Midbrain (tissue), 1 donor: ENCODE results near the gene LONP1.
"Not testable (repeated sequence)": the region's sequence is repeated elsewhere in the genome, so short reads cannot be mapped to it uniquely, and the experiment has no call there.

Source experiments
- DNase-seq: peaks from one replicate; lab custom pipeline; 2025; lab: John Stamatoyannopoulos, UW

LONP1 gene

DNA sequence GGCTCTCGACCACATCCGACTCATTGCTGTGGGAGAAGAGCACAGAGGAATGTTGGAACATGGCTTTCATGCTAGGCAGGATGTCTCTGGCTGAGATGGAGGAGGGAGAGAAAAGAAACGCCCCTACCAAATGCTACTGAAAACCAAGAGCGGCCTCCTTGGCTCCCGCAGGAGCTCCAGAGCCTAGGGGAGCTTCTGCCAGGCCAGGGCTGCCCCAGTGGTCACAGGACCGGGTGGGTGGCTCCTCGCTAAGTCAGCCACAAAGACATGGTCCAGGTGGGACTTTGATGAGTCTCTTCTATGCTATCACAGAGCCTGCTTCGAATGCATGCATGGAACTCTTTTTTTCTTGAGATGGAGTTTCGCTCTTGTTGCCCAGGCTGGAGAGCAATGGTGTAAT lies 6.7 kb downstream of the LONP1 start:
- no peak for DNase-seq

DNA sequence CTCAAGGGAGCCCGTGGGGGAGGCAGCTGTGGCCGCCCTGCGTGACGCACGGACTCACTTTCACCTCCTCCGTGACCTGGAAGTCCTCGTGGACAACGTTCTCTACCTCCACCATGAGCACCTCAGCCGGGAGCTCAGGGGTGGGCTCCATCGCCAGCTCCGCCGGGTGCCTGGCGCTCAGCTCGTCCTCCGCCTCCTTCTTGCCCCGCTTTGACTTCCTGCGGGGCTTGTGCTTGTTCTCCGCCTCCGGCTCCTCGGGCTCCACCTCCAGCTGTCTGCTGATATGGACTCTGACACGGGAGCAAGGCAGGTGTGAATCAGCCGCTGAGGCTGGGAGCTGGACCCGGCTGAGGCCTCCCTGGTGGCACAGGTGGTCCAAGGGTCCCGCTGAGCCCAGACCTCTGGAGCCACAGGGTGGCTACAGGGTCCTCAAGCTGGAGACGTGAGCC lies 8.2 kb downstream of the LONP1 start:
- DNase-seq = no peak

DNA sequence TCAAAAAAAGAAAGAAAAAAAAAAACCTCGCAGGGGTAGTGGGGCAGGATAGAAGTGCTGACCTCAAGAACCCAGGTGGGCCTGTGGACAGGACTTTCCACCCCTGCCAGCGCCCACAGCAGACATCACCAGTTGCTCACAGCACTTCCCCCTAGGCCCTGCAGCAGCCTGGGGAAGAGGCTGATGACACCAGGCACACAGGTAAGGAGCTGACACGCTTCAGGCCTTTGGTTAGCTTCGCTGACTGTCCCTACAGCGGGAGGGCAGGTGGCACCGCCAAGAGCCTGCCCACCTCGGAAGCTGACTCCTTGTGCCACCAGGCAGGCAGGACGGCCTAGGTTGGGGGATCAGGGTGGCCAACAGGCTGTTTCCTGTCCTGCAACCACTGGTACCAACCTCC lies 8.9 kb downstream of the LONP1 start:
- DNase-seq = no peak

DNA sequence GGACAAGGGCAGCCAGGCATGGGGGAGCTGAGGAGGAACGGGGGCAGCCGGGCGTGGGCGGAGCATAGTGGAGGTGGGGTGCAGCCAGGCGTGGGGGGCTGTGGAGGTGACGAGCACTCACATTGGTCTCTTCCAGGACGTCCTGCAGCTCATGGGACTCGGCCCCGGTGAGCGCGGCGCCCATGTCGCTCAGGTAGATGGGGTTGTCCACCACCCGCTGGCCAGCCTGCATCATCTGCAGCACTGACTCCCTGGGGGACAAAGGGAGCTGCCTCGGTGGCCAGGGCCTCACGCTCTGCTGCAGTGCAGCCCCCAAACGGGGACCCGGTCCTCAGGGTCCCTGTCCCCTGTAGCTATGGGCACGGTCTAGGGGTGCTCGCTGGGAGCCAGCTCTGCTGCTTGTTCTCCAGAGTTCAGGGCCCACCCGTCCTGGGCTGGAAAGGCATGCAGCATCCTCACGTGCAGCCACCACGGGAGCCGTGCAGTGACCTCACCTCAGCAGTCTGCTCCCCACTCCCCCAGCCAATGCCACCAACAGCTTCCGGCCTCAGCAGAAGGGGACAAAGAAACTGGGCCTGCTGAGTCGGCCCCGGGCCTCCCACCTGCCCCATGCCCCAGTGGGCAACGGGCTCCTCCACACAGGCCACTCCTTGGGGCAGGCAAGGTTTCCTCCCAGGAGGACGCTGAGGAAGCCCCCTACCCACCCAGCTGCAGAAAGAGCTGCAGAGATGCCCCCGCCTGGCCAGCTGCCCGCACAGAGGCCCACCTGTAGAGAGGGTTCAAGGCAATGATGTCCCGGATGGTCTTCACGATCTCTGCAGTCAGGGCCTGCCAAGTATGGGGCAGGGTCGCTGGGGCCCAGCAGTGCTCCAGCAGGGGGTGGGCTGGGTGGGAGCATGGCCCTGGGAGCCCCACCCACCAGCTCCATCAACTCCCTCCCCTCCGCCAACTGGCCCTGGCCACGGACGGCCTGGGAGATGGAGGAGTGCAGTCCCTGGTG lies 12.1 kb downstream of the LONP1 start:
- no peak for DNase-seq

DNA sequence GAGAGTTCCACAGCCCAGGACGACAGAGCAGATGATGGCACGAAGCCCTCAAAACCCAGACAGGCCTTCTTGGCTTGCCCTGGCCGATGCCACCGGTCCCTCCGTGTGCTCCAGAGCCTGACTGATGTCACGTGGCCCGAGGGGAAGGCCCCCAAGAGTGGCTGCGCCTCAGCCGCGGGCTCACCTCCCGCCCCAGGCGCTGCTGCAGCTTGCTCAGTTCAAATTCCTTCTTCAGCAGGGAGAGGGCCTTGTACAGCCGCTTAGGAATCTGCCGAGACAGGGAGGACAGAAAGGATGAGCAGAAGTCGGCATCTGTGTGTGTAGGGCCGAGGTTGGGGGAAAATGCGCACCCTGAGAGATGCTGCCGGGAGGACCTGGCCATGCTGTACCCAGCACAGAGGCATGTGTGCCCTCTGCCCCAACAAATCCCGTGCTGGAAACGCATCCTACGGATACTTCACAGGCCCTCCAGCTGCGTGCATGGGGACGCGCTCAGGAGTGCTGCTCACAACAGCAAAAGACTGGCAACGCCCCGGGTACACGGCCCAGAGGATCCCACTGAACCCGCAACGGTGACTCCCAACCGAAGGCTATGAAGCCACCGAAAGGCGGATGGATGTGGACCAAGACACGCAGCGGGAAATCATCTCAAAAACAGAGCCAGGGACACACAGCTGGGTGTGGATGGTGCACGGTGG lies 12.9 kb downstream of the LONP1 start:
- DNase-seq = no peak

DNA sequence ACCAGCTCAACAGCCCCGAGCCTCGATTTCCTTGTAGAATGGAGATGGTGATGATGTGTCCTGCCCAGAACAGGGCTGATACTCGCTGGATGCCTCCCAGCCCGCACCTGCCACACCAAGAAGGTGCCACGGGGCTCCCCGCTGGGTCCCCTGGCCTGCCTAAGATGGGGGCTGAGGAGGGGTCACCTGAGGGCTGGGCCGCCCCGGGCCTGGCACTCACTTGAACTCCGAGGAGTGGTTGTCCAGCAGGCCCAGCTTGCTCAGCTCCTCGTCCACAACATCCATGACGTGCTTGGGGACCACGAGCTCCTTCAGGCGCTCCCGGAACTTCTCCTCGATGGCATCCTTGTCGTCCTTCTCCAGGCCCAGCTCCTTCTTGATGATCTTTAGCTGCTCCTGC lies 14.4 kb downstream of the LONP1 start:
- no peak for DNase-seq

DNA sequence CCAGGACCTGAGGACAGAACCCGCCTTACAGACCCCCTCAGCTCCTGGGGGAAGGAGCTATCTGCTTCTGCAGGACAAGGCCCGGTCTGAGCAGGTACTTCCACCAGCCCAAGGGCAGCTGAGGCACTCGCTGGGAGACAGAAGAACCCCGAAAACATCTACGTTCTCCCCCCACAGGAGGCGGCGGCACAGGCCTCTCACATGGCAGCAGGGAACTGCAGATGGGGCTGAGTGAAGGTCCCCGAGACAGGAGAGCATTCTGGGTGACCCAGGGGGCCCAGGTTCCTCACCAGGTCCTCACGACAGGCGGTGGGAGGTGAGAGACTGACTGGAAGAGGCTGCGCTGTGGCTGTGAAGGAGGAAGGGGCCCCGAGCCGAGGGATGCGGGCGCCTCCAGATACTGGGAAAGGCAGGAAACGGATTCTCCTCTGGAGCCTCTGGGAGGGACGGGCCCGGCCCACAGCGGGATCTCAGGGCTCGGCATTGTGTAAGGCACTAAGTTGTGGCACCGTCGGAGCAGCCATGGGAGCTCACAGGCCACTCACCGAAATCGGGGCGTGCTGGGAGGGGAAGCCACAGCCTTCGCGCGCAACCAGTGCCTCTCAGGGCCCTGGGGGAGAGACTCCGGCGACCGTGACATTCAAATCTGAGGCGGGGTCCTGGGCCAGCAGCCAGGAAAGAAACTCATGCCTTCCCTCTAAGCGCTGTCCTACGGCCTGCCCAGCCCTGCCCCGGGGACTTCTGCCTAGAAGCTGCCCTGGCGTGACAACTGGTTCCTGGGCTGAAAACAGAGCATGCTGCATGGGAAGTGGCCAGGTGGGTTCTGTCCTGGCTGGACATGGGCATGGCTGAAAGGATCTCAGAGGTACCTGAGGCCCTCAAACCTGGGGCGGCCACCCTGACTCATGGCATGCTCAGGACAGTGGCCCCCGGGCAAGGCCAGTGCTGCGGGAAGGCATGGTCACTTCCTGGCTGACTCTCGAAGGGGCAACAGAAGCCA lies 15.8 kb downstream of the LONP1 start:
- no peak for DNase-seq

DNA sequence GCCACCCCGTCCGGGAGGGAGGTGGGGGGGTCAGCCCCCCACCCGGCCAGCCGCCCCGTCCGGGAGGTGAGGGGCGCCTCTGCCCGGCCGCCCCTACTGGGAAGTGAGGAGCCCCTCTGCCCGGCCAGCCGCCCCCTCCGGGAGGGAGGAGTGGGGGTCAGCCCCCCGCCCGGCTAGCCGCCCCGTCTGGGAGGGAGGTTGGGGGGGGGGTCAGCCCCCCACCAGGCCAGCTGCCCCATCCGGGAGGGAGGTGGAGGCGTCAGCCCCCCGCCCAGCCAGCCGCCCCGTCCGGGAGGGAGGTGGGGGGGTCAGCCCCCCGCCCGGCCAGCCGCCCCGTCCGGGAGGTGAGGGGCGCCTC lies 17.9 kb downstream of the LONP1 start:
- DNase-seq = not testable (repeated sequence)

DNA sequence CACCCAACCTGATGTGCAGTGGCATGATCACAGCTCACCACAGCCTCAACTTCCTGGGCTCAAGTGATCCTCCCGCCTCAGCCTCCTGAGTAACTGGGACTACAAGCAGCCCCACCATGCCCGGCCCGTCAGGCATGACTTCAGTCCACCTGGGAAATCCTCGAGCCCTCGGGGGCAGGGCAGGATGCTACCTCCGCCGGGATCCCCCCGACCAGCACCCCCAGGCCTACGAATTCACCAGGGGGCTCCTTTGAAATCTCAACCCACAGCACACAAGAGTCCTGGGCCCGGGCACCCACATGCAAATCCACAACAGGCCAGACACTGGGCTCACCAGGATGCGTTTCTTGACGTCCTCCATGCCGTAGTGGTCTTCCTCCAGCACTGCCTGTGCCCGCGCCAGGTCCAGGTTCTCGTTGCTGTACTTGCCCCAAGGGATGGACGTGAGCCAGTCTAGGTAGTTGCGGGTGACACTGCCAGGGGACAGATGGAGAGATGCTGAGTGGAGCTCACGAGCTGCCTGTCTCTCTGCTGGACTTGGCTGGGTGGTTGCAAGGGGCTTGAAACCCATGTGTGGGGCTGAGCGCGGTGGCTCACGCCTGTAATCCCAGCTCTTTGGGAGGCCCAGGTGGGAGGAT lies 19.4 kb downstream of the LONP1 start:
- DNase-seq = no peak

DNA sequence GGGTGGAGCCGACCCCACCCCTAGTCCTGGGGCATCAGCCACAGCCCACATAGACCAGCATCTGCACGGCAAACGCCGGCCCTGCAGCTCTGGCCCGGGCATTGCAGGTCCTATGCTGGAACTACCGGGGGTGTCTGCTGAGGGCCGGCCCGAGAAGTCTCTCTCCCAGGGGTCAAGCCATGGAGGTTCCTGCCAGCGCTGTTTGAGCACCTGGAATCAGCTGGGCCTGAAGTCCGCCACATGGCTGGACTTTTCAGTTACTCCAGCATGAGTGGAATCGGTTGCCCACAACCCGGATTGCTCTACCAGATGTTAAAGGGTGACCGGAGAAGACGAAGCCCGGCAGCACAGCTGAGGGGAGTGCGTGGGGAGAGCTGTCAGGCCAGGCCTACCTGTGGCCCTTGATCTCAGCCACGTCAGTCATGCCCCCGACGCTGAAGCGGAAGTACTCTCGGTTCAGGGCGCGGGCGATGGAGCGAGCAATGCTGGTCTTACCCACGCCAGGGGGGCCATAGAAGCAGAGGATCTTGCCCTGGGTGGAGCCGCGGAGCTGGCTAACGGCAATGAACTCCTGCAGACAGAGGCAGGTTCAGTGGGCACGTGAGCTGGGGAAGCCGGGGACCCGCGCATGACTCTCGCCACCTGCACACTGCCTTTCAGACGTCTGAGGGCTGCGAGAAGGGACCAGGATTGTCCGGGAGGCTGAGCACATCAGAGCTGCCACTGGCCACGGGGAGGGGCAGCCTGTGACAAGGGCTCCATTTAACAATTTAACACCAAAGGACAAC lies 21.1 kb downstream of the LONP1 start:
- DNase-seq = no peak

DNA sequence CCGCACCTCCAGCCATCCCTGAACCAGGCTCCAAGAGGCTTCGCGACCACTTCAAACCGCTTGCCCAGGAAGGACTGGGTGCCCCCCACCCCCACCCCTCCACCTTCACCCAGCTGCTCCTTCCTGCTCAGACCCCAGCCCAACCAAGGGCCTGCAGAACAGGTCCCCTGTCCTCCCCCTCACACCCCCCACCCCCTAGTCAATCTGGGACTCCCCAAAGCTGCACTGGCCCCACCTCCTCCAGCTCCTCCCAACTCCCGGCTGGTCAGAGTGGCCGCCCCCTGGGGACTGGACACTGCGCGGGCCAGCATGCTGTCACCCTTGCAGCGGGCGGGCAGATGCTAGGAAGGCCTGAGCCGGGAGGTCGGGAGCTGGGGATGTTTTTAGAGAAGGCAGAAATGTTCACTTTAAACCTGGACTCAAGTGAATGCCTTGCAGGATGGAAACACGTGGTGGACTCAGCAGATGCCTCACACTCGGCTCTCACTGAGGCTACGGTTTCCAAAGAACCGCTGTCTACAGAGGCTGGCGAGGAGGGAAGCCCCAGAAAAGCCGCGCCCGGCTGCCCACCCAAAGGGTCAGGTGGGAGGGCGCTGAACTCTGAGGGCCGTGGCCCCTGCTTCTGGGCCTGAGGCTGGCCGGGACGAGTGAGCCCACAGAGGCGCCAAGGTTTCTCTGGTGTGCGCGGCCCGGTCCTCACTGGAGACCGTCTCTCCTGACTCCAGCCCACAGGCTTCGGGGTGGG lies 21.9 kb downstream of the LONP1 start:
- no peak for DNase-seq

DNA sequence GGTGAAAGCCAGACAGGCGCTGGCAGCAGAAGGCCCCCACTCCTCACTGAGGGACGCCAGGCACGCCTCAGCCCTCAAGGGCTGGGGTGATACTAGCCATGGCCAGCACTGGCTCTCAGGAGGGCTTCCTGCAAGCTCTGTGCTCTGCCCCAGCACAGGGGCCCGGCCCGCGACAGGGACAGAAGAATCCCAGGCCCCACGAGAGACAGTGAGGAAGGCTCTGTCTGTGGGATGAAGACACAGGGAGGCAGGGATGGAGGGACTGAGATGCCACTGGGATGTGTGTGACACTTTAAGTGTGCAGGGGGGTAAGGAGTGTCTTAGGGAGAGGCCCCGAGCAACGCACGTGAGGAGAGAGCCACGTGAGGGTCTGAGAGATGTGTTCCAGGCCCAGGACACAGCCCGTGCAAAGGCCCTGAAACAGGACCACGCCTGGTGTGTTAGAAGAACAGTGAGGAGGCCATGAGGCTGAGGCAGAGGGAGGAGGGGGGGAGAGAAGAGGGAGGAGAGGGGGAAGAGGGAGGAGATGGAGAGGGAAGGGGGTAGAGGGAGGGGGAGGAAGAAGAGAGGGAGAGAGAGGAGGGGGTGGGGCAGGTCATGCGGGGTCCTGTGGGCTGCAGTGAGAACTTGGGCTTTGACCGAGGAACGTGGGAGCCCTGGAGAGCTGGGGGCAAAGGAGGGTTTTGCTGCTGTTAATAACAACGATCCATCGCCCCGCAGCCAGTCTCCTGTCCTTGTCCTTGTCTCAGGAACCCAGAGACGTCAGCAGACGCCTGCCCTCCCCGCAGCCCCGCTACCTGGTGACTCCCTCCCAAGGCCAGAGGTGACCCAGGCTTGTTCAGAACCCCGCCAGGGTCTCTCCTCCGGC lies 22.7 kb downstream of the LONP1 start:
- no peak for DNase-seq

DNA sequence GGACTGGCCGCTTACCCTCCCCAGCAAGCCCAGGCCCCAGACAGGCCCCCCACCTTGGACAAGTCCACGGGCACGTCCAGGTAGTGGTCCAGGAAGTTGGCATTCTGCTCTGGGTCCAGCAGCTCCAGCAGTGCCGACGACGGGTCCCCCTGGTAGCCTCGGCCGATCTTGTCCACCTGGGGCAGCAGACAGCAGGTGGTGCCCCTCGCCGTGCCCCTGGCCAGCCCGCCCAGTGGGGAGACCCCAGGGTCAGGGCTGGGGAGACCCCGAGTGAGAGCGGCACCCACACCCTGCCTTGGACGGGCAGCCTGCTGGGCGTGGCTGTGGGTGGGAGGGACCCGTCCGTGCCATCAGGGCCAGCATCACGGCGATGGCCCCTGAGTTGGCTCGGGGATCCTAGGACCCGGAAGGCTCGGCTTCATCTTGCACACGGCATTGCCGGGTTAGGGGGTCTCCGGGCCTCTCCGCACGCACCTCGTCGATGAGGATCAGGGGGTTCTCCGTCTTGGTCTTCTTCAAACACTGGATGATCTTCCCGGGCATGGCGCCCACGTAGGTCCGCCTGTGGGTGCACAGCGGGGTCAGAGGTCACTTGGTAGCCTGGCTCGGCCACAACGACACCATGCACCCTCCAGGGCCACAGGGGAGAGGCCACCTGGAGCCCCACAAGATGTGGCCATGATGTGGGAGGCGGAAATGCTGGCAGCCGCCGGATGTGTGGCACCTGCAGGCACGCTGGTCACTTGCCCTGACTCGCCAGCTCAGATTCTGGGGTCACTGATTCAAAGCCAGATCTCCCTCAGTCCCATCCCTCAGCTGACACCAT lies 23.5 kb downstream of the LONP1 start:
- DNase-seq = no peak

DNA sequence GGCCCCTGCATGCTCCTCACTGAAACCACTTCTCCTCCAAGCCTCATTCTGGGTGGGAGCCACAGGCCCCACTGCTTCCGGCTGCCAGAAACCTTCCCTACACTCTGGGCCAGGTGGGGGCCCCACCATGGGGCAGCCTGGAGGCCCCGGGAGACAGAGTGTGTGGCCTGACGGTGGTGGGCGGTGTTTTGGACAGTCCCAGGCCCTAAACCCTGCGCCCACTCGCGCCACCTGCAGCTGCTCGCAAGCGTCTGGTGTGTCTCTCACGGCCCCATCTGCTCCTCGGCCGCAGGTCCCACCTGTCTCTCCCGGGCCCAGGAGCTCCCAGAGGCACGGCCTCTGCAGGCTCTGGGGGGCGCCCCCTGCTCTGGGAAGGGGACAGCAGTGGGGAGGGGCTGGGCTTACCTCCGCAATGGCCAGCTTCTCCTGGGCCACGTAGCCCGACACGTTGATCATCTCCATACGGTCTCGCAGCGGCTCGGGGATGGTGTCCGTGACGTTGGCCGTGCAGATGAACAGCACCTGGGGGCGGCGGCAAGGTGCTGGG lies 24.2 kb downstream of the LONP1 start:
- DNase-seq = no peak

DNA sequence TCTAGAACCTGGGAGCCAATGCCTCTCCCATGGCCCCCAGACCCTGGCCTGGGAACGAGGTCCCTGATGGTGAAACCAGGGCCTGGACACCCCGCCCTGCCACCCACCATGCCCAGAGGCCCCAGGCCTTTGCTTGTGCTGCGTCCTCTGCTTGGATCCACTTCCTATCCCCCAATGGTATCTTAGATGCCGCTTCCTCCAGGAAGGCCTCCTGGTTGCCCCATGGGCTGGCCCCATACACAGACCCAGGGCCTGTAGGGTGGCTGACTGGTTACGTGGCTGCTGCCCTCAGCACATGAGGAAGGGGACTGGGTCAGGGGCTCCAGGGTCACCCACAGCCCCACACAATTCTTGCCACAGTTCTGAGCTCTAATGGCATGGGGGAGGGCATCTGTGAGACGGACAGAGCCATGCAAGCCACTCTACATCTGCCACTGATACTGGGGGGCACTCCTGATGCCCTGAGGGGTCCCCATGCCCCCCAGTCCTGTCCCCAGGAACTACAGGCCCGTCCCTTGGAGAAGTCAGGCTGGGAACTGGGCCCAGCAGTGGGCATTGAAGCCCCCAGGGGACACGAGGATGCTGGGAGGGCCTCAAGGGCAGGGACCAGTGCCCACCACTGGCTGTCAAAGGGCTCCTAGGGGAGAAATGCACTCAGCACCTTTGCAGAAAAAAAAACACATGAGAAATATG lies 24.8 kb downstream of the LONP1 start:
- DNase-seq = no peak

DNA sequence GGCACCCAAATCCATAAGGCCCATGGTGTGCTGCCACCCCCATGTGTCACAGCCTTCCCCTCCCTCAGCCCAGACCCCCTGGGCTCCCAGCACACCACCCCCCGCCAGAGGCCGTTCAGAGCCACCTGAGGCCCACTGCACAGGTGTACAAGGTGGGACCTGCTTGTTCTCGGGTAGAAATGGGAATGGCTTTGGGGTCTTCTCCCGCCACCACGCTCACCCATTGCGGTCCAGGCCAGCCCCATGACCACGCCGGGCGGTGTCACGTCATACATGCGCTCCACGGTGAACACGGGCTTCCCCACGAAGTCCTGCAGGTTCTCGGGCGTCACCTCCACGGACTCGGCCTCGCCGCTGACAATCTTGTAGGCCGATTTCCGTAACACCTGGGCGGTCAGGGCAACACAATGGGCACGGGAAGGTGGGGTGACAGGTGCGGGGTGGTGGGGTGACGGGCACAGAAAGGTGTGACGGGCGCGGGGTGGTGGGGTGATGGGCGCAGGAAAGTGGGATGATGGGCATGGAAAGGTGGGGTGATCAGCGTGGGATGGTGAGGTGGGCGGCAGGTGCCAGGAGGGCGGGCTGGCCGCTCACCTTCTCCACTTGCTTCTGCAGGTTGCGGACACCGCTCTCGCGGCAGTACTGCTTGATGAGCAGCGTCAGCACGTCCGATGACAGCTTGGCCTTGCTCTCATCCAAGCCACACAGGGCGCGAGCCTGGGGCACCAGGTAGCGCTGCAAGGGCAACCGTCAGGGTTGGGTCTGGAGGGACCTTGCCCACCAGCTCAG lies 25.6 kb downstream of the LONP1 start:
- DNase-seq = no peak
